NCI-H2029 (cell line): ENCODE data around the gene YIF1B.

ENCODE experiments used
- DNase-seq: peaks from one replicate; lab custom pipeline; 2025; lab: John Stamatoyannopoulos, UW

The YIF1B gene

DNA sequence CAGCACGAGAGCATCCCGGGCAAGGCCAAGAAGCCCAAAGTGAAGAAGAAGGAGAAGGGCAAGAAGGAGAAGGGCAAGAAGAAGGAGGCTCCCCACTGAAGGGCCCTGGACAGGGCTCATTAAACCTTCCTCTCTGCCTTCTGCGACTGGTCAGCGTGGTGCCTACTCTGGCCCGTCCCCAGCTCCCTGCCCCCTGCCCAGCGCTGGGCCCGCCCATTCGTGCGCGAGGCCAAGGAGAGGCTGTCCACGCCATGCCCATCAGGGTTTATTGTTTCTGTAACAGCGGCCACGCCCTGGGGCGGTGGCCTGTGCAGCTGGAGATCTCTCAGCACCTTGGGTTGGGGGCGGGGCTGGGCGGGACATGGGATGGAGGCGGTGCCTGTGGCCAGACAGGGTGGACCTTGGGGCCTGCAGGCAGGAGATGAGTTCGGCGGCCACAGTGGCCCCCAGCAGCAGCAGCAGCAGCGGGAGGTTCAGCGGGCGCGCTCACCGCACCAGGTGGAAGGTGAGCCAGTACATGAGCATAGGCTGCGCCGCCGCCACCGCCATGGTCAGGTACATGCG is 10.8 kb downstream of the YIF1B start:
- DNase-seq, result peak; percentile 74

DNA sequence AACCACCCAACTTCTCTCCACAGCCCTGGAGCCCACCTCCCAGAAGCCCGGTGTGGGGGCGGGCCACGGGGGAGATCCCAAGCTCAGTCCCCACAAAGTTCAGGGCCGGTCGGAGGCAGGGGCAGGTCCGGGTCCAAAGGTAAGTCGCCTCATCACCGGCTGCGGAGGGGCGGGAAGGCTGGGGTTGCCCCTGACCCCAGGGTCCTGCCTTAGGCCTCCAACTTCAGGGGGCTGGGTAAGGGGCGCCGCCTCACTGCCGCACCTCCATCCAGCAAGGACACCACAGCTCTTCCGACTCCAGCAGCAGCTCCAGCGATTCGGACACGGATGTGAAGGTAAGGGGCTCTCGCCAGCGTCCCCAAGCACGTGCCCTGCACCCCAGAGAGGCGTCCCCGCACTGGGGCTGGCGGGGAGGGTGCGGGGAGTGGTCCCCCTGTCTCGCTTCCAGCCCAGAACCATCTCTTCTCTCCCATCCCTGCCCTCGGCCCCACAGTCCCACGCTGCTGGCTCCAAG is 11.3 kb downstream of the YIF1B start:
- DNase-seq, result no peak

DNA sequence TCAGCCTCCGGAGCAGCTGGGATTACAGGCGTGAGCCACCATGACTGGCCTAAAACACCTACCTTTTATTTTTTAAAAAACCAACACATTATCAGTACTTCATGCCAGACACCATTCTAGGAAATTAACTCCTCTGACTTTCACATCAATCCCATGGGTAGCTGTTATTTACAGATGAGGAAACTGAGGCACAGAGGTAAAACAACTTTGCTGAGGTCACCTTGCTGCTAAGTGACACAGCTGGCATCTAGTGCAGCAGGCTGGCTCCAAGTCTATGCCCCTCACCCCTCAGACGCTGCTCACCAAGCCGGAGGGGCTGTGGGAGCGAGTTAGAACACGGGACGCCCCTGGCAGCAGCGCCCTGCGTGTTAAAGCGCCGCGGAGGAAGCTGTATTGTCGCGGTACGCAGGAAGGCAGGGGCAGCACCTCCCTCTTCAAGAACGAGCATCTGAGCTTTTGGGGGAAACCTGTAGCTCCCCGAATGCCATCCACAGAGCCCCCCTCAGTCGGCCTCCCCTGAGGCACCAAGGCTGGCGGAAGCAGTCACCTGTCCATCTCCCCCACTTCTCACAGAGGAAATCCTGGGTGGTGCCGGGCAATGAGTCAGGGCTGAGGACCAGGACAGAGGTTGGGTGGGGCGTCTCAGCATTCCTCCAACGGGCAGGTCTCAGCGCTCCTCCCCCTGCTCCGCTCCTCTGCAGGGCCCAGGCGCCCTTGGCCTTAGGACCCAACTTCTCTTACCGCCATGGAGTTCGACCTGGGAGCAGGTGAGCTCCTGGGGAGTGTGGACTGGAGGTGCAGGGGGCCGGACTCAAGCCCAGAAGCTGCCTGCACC is 12.0 kb downstream of the YIF1B start, which contains the start of gene C19orf33:
C19orf33 (plus strand) TSS at position 735 of the 835 bp plus-strand sequence; CDS start at position 746, 11 bp downstream.
- DNase-seq, result no peak

DNA sequence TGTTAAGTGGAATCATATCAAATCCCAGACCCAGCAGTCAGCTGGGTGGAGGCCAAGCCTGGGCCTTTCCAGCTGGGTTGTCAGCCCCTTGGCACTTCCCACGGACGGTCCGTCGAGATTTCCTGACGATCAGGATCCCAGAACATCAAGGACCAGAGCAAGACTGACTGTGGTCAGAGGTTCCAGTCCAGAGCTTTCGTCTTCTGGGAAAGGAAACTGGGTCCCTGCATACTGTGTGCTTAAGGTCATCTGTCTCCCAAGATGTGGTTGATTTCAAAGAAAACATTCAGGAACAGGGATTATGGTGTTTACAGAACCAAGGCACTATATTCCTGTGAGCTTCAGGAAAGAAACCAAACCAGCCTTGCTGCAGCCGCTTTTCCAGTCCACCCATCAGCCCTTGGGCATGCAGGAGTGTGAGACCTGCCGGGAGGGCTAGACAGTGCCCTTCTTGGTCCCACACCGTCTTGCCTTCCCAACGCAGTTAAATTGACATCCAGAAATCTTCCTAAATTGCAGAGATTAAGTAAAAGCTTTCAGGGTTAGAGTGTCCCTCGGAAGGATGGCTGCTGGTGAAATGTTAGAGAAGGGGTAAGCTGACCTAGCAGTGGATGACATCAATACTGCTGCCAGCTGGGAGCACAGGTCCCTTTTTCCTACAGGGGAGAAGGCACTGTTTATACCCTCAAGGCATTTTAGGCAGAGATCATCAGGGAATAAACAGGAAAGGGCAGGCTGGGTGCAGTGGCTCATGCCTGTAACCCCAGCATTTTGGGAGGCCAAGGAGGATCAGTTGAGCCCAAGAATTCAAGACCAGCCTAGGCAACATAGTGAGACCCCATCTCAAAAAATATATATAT is 16.7 kb downstream of the YIF1B start:
- no peak for DNase-seq

DNA sequence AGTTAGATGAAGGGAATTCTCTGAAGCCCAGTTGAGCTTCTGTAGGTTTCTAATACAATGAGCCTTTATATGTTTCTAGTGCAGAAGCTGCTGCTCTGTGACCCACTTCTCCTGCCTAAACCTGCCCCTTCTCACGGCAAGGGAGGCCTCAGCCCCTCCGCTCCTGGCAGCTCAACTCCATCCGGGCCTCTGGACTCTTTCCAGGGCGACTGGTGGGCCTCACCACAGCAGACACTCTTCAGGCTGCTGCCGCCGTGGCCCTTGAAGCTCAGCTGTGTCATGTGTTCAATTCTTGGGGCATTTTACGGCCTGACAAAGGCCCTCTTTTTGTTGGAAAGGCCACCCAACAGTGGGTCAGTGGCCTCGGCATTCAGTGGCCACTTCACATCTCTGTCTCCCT is 21.7 kb downstream of the YIF1B start:
- no peak for DNase-seq

DNA sequence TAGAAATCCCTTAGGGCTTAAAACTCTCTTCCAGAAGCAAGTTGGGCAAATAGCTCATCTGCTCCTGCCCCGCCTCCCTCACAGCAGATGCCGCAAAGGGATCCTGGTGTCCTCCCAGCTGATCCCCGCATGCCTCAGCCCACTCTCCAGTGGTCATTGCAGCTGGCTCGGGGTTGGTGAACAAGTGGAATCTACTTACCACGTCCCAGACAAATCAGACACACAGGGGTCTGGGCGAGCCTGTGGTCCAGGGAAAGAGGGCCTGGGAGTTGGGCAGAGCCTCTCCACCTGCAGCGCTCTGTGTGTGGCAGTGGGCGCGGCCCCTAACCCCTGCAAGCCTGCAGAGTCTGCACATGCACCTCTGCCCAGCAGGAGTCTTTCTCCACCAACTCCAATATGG is 22.5 kb downstream of the YIF1B start:
- DNase-seq, result no peak

DNA sequence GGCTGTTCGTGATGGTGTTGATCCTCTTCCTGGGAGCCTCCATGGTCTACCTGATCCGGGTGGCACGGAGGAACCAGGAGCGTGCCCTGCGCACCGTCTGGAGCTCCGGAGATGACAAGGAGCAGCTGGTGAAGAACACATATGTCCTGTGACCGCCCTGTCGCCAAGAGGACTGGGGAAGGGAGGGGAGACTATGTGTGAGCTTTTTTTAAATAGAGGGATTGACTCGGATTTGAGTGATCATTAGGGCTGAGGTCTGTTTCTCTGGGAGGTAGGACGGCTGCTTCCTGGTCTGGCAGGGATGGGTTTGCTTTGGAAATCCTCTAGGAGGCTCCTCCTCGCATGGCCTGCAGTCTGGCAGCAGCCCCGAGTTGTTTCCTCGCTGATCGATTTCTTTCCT is 23.9 kb downstream of the YIF1B start:
- no peak for DNase-seq

DNA sequence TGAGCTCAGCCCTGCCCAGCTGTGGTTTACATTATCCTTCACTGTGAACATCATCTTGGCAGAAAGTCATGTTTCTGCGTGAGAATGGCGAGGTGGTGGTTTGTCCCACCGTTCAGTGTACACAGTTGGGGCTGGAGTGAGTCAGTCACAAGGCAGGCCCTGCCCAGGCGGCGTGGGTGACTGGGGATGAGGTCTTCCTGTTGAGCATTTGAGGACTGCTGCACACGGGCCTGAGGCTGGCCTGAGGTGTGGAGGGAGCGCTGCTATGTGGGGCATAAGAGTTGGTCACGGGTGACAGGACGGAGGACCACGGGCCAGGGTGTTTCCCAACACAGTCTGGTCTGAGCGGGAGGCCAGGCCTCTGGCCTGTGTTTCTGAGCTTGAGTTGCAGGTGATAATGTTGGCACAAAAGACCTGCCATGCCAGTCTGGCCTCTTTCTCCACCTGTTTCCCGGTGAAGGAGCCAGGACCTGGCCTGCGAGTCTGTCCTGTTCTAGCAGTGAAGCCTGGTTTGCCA is 25.1 kb downstream of the YIF1B start:
- DNase-seq, result no peak

DNA sequence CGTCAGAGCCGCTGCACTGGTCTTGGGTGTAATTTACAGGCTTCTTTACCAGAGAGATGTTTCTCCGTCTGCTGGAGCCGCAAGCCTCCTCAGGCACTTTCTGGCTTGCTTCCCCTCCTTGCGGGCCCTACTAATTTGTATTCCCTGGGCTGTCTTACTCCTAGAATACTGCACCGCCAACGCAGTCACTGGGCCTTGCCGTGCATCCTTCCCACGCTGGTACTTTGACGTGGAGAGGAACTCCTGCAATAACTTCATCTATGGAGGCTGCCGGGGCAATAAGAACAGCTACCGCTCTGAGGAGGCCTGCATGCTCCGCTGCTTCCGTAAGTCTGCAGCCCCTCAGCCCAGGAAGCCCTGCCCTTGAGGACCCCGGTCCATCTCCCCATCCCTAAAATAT is 25.8 kb downstream of the YIF1B start:
- DNase-seq, result no peak

DNA sequence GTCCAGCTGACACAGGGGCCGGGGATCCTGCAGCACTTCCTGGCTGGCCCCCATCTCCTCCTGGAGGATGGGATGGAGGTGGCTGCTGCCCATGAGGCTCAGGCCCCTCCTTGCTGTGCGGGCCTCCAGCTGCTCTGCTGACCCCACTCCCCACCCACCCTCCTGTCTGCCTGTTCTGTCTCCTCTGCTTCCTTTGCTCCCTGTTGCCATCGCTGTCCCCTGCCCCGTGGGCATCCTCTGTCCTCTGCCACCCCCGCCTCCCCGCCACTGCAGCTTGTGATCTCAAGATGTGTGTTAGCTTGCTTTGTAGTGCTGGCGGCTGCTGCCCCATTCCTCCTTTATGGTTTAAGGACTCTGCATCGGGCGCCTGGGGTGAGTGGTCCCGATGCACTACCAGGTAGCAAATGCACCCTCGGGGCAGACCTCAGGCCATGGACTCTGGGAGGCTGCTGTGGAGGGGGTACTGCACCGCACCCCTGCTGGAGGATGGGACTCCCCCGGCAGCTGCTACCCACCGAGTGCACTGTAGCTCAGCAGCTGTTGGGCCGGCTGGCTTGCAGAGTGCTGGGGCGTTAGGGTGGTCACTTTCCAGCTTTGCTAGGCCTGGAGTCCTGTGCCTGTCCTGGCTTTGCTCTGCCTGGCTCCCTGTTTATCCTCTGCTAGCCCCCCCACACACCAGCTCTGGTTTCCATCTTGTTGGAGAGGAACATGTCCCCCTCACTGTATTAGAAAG is 27.5 kb downstream of the YIF1B start:
- DNase-seq, result no peak

DNA sequence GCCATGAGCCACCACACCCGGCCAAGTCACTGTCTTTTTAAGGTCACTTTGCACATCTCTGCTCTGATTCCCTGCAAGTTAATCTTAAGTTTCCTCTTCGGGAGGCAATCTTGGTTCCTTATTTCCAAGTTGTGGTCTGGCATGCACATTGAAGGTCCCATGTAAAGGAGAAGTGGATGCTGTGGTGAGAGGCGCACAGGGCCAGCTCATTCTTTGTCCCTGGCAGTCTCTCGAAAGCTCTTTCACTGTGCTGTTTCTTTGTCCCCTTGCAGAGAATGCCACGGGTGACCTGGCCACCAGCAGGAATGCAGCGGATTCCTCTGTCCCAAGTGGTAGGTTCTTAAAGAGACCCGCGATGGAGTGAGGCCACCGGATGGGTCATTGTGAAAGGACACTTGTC is 28.1 kb downstream of the YIF1B start:
- DNase-seq, result no peak

DNA sequence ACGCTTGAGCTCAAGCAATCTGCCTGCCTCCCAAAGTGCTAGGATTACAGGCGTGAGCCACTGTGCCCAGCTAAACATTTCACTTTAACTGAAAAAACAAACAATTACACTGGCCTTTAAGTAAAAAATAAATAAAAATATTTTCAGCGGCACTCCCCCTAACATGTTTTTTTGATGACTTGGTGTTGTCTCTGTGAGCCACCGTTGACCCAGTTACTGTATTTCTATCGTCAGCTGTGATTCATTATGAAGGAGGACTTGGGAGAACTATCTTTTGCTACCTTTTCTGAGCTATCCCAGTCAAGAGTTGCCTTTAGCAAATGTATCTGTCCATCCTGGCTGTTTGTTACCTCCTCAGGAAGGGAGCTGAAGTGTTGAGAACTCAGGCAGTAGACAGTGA is 30.2 kb downstream of the YIF1B start:
- DNase-seq, result no peak

DNA sequence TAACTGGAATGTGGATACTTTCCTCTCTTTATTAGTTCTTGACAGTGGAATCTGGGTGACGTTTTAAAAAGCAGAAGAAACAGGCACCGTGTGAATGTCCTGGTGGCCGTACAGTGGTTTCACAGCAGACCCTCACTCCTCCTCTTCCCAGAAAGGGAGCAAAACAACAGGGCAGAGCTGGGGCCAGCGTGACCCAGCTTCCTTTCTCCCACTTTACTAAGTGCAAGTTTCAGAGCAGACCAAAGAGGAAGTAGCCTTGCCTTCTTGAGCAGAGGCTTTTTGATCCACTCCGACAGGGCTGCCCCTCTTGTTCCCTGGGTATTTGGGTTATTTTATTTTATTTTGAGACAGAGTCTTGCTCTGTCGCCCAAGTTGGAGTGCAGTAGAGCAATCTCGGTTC is 31.3 kb downstream of the YIF1B start:
- no peak for DNase-seq

DNA sequence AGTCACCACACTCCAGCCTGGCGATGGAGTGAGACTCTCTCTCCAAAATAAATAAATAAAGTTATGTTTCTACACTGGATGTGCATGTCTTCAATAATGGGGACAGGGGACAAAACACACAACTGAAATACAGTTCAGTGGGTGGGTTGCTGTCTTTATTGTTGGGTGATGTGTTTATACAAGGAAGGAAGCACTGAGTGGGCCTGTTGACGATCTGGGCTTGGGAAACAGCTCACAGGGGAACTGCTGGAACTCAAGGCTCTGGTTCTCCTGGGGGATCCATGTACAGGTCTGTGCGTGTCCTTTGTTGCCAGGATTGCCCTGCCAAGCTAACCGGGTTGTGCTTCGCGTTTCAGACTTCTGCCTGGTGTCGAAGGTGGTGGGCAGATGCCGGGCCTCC is 32.5 kb downstream of the YIF1B start:
- no peak for DNase-seq

DNA sequence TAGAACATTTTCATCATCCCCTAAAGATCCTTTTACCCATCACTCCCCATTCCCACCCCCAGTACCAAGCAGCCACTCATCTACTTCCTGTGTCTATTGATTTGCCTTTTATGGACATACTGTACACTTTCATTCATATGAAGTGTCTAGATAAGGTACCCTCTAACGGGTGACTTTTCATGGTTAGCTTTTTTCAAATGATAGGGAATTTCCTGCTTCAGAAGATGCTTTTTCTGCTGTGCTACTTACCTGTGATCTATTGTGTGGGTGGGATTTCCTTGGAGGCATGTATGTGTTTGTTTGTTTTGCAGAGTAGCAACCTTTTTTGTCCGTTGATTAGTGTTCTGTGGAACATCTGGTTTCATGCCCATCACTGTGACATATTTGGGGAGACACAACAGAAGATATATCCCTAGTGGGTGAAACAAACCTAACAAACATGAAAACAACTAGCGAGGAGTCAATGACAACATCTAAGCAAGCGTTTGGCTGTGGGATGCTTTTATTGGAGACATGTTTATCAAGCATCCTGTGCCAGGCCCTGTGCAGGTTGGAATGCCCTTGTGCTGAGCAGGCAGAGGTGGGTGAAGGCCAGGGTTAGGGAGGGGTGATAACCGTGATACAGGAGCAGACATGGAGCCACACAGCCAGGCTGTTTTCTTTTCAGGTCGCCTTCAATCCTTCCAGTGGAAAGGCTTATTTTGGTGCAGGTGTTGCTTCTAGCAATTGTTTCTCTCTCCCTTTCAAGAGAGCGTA is 33.8 kb downstream of the YIF1B start:
- DNase-seq, result peak; percentile 45

DNA sequence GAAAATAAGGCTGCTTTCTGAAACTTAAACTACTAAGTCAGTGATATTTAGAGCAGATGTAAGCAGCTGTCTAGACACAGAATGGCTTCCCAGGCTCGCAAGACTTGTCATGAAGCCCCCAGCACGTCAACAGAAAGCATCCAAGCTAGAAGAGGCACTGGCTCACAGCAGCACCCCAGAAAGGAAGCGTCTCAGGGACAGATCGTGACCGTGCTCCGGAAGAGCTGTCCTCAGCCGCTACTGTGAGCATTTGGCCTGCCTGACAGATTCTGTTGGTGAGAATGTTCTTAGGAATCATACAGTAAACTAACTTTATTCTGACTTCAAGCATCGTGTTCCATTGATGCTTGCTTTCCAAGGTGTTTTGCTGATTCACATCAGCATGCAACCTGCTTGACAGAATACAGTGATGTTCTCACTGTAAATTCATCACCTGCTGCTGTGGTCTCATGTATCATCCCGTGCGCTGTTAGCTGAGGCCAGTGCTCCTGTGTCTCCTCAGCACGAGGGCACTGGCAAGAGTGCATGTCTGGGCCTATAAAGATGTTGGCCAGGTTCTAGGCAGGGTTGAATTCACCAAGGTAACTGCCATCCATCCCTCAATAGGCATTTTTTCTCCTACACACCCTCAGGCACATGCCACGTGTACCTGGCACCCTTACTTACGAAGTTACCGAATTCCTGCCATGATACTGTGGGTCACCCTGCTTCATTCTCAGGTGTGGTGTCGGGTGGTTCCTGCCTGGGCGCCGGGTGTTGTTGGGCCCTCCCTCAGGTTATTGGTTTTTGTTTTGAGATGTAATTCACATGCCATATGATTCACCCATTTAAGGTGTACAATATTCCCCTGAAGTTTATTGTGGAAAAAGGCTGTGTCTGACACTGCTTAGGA is 35.5 kb downstream of the YIF1B start:
- no peak for DNase-seq

DNA sequence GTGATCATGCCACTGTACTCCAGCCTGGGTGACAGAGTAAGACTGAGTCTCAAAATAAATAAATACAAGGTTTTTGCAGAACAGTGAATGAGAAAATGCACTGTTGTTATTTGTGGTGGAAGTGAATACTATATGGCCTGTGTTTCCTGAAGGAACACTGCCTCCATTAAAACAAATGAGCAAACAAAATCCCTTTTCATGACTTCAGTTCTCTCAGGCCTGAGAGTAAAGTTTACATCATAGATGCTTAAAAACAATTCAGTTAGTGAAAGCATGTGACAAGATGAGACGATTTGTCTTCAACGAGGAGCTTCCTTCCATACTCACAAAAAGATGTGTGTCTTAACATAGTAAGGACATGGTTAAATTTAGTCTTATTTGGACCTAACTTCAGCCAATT is 37.0 kb downstream of the YIF1B start:
- DNase-seq, result no peak

DNA sequence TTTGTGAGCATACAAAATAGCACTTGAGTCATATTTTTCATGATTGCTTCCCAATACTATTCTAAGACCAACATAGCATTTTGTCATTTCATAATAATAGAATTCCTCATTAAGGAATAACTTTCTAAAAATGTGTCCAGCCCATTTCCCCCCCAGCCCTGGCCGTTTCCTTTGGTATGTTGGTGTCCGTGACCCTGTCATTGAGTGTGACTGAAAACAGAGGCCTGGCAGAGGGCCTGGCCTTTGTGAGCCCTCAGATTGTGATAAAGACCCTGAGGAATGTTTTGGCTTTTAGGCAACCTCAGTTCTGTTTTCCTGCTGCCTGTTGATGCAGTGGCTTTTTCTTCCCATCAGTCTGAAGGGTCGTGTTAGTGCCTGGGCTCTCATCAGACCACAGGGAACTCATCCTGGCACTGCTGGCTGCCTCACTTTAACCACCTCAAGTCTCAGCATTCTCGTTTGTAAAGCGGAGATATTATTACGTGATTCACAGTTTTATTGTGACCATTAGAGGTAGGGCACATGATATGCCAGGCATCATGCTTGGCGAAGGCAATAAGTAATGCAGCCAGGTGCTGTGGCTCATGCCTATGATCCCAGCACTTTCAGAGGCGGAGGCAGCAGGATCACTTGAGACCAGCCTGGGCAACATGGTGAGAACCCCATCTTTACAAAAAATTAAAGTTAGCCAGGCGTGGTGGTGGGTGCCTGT is 37.6 kb downstream of the YIF1B start:
- DNase-seq, result no peak

DNA sequence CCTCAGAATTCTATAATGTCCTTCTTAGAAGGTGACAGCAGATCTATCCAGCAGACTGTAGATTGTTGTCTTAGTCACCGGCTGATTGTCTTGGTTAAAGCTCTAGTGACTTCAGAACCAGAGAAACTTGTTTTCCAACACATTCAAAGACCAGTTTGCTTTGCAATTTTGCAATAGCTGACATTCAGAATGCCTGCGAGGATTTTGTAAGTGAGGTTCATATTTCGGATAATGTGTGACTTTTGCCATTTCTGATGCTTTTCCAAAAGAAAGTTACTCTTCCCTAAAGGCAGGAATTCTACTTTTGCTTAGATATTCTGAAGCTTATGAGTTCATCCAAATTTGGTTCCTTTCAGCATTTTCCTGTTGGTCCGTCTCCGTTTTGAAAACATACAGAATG is 38.2 kb downstream of the YIF1B start:
- DNase-seq, result no peak
